A673 (cell line): ENCODE data around the gene FARP1.

Experiments
- EZH2 ChIP-seq: fragments of 200-600 bp; sonication (generic); IDR thresholded peaks from 2 replicates; pipeline ENCODE4 v1.6.1; 2017; ENCODE audit warnings: borderline replicate concordance, low read depth, mild to moderate bottlenecking, mixed read lengths, antibody characterized with exemption, low read length; ENCODE audit not compliant: poor library complexity, severe bottlenecking
- TF ChIP-seq, protein P1 (sequence below): fragments of 300-800, 200-600 bp; sonication (generic); conservative IDR thresholded peaks from 2 replicates; pipeline ENCODE4 v1.5.1; 2017; ENCODE audit warnings: low read depth, mild to moderate bottlenecking, antibody characterized with exemption, low read length, moderate library complexity, mixed read lengths

DNA sequence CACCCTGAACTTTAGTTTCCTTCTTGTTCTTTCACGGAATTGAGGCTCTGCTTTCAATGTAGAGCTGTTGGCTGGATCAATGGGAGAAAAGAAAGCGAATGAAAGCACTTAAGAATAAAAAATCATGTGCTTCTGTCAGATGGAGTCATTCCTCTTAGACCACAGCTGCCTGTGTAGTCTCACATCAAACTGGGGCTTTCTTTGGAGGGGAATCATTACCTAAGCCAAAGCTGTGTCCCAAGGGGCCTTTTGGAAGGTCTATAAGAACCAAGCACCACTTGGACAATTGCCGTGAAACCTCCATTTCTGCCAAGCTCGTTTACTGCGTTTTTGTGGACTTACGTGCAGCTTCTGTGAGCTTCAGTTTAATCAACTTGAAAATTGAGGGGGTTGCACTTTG lies 78.3 kb downstream of the FARP1 start:
- TF ChIP-seq, protein P1, sequence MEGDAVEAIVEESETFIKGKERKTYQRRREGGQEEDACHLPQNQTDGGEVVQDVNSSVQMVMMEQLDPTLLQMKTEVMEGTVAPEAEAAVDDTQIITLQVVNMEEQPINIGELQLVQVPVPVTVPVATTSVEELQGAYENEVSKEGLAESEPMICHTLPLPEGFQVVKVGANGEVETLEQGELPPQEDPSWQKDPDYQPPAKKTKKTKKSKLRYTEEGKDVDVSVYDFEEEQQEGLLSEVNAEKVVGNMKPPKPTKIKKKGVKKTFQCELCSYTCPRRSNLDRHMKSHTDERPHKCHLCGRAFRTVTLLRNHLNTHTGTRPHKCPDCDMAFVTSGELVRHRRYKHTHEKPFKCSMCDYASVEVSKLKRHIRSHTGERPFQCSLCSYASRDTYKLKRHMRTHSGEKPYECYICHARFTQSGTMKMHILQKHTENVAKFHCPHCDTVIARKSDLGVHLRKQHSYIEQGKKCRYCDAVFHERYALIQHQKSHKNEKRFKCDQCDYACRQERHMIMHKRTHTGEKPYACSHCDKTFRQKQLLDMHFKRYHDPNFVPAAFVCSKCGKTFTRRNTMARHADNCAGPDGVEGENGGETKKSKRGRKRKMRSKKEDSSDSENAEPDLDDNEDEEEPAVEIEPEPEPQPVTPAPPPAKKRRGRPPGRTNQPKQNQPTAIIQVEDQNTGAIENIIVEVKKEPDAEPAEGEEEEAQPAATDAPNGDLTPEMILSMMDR = no peak
- TF ChIP-seq EZH2 = no peak
